Measurements from ENCODE around the gene UBN1. TPM values are rescaled to one million over a fixed set of nuclear protein-coding genes. Genes with fewer than 3 reads are reported as not detected.

UBN1 gene
- total and polyA plus RNA-seq, 2 donors (not counting 3 experiments of a cell fraction or from before 2014, with no cell fraction given): 26.0 to 44.8 TPM

GRCh38 chr16:4826980-4827379, 20.3 kb upstream of the UBN1 start:
- intact Hi-C loops (cut with micrococcal nuclease) (no loop called here), dilution Hi-C loops (cut with MboI; ENCODE audit: extremely low pct_ligation_motif_present, low sequenced_read_pairs) (no loop called here)
- H3K27ac ChIP-seq (ENCODE audit: insufficient read depth, low read depth, low read length): no peak overlapping the region
- BruUV-seq (replicated peaks): no TSS peak
- CTCF ChIA-PET: interaction anchor here (0.6 to 0.9 kb wide), 2 partner anchors 12 to 37 kb away, joined by 3 read pairs; no protein-coding TSS in a partner anchor
- H3K9me1 ChIP-seq (replicated peaks; ENCODE audit: control insufficient read depth, extremely low read depth, insufficient read depth, low read length): no peaks in the 10 kb centered on the region
- H3K4me2 ChIP-seq (ENCODE audit: insufficient read depth, low read length): no peak overlapping the region
- no peak overlapping the region for H2AFZ ChIP-seq (ENCODE audit: low read depth, low read length)
- POLR2A ChIA-PET: no interaction called here
- no peaks in the 10 kb centered on the region for H3K4me1 ChIP-seq (ENCODE audit: control insufficient read depth, extremely low read depth, insufficient read depth, low read length)
- H3K4me3 ChIP-seq (replicated peaks in 1 of 3; ENCODE audit: insufficient read depth in 1 of 3, low read depth in 1 of 3, low read length in 3 of 3): no peak overlapping the region
- no peaks in the 10 kb centered on the region for H3K27me3 ChIP-seq (ENCODE audit: control insufficient read depth in 2 of 2, insufficient read depth in 2 of 2, low read length in 2 of 2)
- peaks cover 26 to 56% of the 10 kb centered on the region in 2 experiments for H3K36me3 ChIP-seq (ENCODE audit: control insufficient read depth in 2 of 2, extremely low read depth in 1 of 2, insufficient read depth in 2 of 2, low read length in 2 of 2)
- TF ChIP-seq FOS (IDR thresholded peaks at IDR 0.05; ENCODE audit: borderline replicate concordance, insufficient read depth, low read length) (no peak), POLR2A (IDR thresholded peaks at IDR 0.05; ENCODE audit: low read depth, low read length) (no peak), CTCF (IDR thresholded peaks at IDR 0.05; ENCODE audit: extremely low read depth in 1 of 2, insufficient read depth in 1 of 2, low read depth in 1 of 2, low read length in 2 of 2) (no peak), MAX (IDR thresholded peaks at IDR 0.05; ENCODE audit: insufficient read depth, insufficient read length) (no peak), EZH2 (IDR thresholded peaks at IDR 0.05; ENCODE audit: borderline replicate concordance, low read depth, low read length, severe bottlenecking) (no peak), POLR2AphosphoS5 (IDR thresholded peaks at IDR 0.05; ENCODE audit: insufficient read depth, low read depth, low read length) (no peak), JUN (IDR thresholded peaks at IDR 0.05; ENCODE audit: borderline replicate concordance, insufficient read depth, insufficient read length, low read depth) (no peak), MYC (IDR thresholded peaks at IDR 0.05; ENCODE audit: low read depth, low read length) (no peak), GATA2 (IDR thresholded peaks at IDR 0.05; ENCODE audit: insufficient read depth, insufficient read length, low read depth, low read length) (no peak)
- FAIRE-seq: no peak
- DNase-seq (ENCODE audit: low read depth, low spot score): no peak
- no peaks in the 10 kb centered on the region for H4K20me1 ChIP-seq (replicated peaks; ENCODE audit: control insufficient read depth, extremely low read depth, insufficient read depth, low read length)
- H3K79me2 ChIP-seq (ENCODE audit: control insufficient read depth, insufficient read depth, low read length): no peaks in the 10 kb centered on the region
- no peaks in the 10 kb centered on the region for H3K9me3 ChIP-seq (replicated peaks; ENCODE audit: control insufficient read depth, insufficient read depth, low read length)
- no peak overlapping the region for H3K9ac ChIP-seq (replicated peaks; ENCODE audit: extremely low read depth, insufficient read depth, low read length)

All from endothelial cell of umbilical vein (primary cell).